Cerebellar cortex (tissue), 1 donor: ENCODE measurements around the gene CLDN6.
A peak's percentile ranks its signal among the peaks of the same experiment; 100 is the strongest.

Source experiments
- DNase-seq: peaks from one replicate; pipeline ENCODE4 v3.0.0-alpha.2; 2015; ENCODE audit warnings: low spot score

The CLDN6 gene

GRCh38 chr16:2987286-2987685, 30.7 kb downstream of the CLDN6 start:
- no peak for DNase-seq

DNA sequence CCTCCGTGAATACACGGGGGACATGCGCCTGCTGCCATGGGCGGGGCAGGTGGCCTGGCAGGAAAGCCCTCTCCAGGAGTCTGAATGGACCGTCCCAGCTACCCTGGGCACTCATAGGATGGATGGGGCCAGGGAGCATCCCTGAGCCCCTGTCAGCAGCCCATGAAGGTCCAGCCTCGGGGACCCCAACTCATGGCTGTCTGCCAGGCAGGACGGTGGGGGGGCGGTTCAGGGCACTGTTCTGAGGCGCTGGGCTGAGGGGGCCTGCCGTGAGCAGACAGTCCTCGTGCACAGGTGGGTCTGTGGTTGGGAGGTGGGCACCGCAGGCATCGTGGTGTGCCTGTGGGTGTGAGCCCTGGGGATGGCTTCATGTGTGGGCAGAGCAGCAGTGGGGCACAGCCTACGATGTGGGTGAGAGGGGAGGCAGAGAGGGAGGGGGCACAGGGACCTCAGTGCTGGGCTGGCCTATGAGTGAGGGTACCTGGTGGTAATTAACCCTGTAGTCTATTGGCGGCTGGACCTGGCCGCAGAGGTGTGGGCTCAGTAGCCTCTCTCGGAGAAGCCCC, 31.3 kb downstream of the CLDN6 start:
- no peak for DNase-seq

- peak; percentile 94 for DNase-seq
Observed at GRCh38 chr16:2985893-2986355, 32.1 kb downstream of the CLDN6 start.

GRCh38 chr16:2985462-2985861, 32.5 kb downstream of the CLDN6 start:
- no peak for DNase-seq

- peak; percentile 74 for DNase-seq
Observed at GRCh38 chr16:2983706-2984136, 34.3 kb downstream of the CLDN6 start.

- no peak for DNase-seq
Observed at GRCh38 chr16:2982402-2982801, 35.6 kb downstream of the CLDN6 start.

DNA sequence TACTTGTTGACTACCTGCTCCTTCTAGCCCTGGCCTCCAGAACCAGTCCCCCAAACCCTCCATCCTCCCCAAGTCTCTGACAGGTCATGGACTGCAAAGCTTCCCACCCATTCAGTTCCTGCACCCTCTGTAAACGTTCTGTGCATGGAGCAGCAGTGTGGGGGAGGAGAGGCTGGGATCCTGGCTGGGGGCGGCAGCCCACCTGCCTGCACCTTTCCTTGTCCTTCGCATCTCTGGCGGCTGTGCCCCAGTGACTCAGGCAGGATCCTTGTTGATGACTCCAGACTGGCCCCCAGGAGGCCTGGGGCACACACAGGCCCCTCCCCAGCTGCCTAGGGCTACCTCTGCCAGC, 36.1 kb downstream of the CLDN6 start:
- DNase-seq, result no peak

DNA sequence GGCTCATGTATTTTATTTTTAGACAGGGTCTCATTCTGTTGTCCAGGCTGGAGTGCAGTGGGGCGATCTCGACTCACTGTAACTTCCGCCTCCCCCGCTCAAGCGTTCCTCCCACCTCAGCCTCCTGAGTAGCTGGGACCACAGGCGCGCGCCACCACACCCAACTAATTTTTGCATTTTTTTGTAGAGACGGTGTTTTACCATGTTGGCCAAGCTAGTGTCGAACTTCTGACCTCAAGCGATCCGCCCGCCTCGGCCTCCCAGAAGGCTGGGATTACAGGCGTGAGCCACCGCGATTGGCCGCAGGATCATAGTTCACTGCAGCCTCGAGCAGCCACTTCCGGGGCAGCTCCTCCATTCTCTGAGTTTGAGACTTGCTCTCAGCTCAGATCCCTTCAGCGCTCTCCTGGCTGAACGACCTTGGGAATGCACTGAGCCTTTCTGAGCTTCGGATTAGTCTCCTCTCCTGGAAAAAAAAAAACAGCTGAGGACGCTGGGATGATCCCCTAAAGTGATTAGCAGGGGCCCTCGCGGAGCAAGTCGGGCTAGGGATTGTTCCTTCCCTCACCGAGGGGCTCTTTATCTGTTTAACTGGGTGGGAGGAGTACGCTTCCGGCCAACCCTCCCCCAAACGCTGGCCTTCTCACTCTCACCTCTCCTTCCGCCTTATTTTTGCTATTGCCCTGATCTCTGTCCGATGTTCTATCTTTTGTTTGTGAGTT, 36.6 kb downstream of the CLDN6 start:
- DNase-seq, result no peak

- peak; percentile 82 for DNase-seq
Observed at GRCh38 chr16:2980227-2981176, 37.5 kb downstream of the CLDN6 start, which contains the start of gene PKMYT1. PKMYT1 (minus strand) TSS chr16:2980446; CDS start chr16:2979657, 789 bp downstream.

GRCh38 chr16:2979669-2980226, 38.2 kb downstream of the CLDN6 start:
- no peak for DNase-seq

- DNase-seq, result no peak
Observed at GRCh38 chr16:2977440-2977839, 40.5 kb downstream of the CLDN6 start.

- no peak for DNase-seq
Observed at GRCh38 chr16:2976673-2977072, 41.3 kb downstream of the CLDN6 start.

- no peak for DNase-seq
Observed at GRCh38 chr16:2976201-2976600, 41.8 kb downstream of the CLDN6 start.

- no peak for DNase-seq
Observed at GRCh38 chr16:2975161-2975795, 42.7 kb downstream of the CLDN6 start.

- no peak for DNase-seq
Observed at GRCh38 chr16:2974319-2975056, 43.5 kb downstream of the CLDN6 start.

GRCh38 chr16:2973605-2974318, 44.2 kb downstream of the CLDN6 start:
- DNase-seq, result no peak

DNA sequence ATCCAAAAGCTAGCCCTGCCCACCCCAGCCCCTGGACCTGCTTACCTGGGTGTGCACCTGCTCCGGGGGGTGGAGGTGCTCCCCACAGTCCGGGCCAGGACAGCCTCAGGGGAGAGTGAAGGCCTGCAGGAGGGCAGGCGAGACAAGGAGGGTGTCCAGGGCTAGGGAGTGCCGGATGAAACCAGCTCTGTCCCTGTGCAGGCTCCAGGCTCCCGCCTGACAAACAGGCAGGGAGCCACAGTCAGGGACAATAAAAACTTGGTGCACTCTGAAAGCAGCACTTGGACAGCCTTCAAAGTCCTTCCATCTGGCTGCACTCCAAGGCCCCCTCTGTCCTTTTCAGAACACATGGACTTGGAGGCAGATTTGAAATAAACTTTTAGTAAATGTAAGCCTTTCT, 44.9 kb downstream of the CLDN6 start:
- DNase-seq, result no peak

- no peak for DNase-seq
Observed at GRCh38 chr16:2971985-2972784, 45.8 kb downstream of the CLDN6 start.

DNA sequence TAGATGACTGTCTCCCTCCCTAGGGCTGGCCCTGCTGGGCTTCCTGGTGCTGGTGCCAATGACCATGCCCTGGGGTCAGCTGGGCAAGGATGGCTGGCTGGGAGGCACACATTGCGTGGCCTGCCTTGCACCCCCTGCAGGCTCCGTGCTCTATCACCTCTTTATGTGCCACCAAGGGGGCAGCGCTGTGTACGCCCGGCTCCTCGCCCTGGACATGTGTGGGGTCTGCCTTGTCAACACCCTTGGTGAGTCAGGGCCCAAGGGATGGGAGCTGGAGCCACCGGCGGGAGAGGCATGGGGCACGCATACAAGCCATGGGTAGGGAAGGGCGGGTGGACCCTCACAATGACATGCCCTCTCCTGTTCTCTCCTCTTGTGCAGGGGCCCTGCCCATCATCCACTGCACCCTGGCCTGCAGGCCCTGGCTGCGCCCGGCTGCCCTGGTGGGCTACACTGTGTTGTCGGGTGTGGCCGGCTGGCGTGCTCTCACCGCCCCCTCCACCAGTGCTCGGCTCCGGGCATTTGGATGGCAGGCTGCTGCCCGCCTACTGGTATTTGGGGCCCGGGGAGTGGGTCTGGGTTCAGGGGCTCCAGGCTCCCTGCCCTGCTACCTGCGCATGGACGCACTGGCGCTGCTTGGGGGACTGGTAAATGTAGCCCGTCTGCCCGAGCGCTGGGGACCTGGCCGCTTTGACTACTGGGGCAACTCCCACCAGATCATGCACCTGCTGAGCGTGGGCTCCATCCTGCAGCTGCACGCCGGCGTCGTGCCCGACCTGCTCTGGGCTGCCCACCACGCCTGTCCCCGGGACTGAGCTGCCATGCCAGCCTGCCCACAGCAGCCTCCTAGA, 46.6 kb downstream of the CLDN6 start:
- no peak for DNase-seq
